ENCODE measurements around the gene HEMK1.

HEMK1 gene

GRCh38 chr3:50644561-50644960 is 75.2 kb downstream of the HEMK1 start:
- no peak for DNase-seq (ENCODE audit: low read depth)

DNA sequence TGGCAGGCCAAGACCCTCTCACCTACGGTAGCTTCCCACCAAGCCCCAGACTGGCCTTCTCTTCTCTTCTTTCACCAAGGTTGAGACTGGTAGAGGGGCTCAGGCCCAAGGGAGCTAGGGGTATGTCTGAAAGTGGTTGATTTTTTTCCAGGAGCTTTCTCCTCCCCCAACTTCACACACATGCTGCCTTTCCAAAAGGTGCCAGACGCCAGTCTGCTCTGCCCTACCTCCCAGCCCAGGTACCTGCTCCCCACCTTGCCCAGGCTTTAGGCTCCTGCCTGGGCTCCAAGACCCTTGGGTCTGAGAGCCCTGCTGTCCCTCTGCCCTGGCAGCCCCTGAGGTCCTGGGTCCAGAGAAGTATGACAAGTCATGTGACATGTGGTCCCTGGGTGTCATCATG is 76.1 kb downstream of the HEMK1 start:
- DNase-seq (ENCODE audit: low read depth) = no peak
